ENCODE data around the gene TIGIT. TPM values are rescaled to one million over a fixed set of nuclear protein-coding genes. Genes with fewer than 3 reads are reported as not detected.

TIGIT gene
- total and polyA plus RNA-seq, 2 experiments from 2014 or later, result 0.07 to 0.50 TPM

- H4K20me1 ChIP-seq (replicated peaks; ENCODE audit: insufficient read depth), result no peaks in the 10 kb centered on the region
- Mint-ChIP-seq H3K36me3 (ENCODE audit: low read depth) (peaks cover 27% of the 10 kb centered on the region), H3K4me1 (no peaks in the 10 kb centered on the region), H3K27ac (no peak overlapping the region), H3K9me3 (peaks cover 42% of the 10 kb centered on the region), H3K4me3 (no peak overlapping the region), H3K27me3 (ENCODE audit: insufficient read depth, low read depth, poor library complexity) (no peaks in the 10 kb centered on the region)
- no peaks in the 10 kb centered on the region for H3K79me2 ChIP-seq (replicated peaks; ENCODE audit: insufficient read depth)
- H3K36me3 ChIP-seq (ENCODE audit: insufficient read depth), result peaks cover 8% of the 10 kb centered on the region; the same call in 1 of the 2 replicates
- H3K27me3 ChIP-seq (ENCODE audit: insufficient read depth), result no peaks in the 10 kb centered on the region
- TF ChIP-seq NANOG (IDR thresholded peaks at IDR 0.05; ENCODE audit: borderline replicate concordance) (no peak), ETS1 (IDR thresholded peaks at IDR 0.05) (no peak), CREB1 (CRISPR knock-in tag; IDR thresholded peaks at IDR 0.05; ENCODE audit: low read depth) (no peak), ZNF114 (CRISPR knock-in tag; IDR thresholded peaks at IDR 0.05) (no peak), EZH2 (IDR thresholded peaks at IDR 0.05; ENCODE audit: low read depth, unreplicated experiment) (no peak), CTCF (conservative IDR thresholded peaks at IDR 0.05; ENCODE audit: low read depth in 2 of 2) (no peak), ZNF462 (CRISPR knock-in tag; IDR thresholded peaks at IDR 0.05) (no peak), POLR2AphosphoS5 (IDR thresholded peaks at IDR 0.05; ENCODE audit: low read depth) (no peak), EZH2phosphoT487 (IDR thresholded peaks at IDR 0.05; ENCODE audit: unreplicated experiment) (no peak)
- no peaks in the 10 kb centered on the region for H3F3A ChIP-seq (replicated peaks; ENCODE audit: low read depth)
- 0 out of 2 replicates have a peak, but pooled peaks cover 6% of the 10 kb centered on the region for H3K9me2 ChIP-seq (ENCODE audit: insufficient read depth)
- H3K27ac ChIP-seq (ENCODE audit: low read depth), result no peak overlapping the region
- ATAC-seq (no peak), DNase-seq (ENCODE audit: low spot score) (no peak)
- no peaks in the 10 kb centered on the region for H3K4me1 ChIP-seq (ENCODE audit: insufficient read depth)
- H2AFZ ChIP-seq, result no peak overlapping the region
- no peak overlapping the region for H3K4me2 ChIP-seq
- no peak overlapping the region for H3K4me3 ChIP-seq
Measured at GRCh38 chr3:114259566-114259965, 34.3 kb upstream of the TIGIT start.

Data from GM23338 (cell line).